VCaP (cell line): ENCODE results near the gene AFAP1.

Experiments used
- H3K27ac ChIP-seq: fragments of 450-650 bp; 2 replicates; pipeline ENCODE4 v1.5.1; 2017
- CTCF ChIP-seq: fragments of 450-650 bp; conservative IDR thresholded peaks from 2 replicates; pipeline ENCODE4 v1.5.1; 2017; ENCODE audit warnings: mild to moderate bottlenecking, moderate library complexity

AFAP1 gene

GRCh38 chr4:7815562-7815961, 124.1 kb downstream of the AFAP1 start:
- no peak for TF ChIP-seq CTCF
- no peak overlapping the region for H3K27ac ChIP-seq

- no peak for TF ChIP-seq CTCF
- H3K27ac ChIP-seq, result no peak overlapping the region
These were observed 125.2 kb downstream of the AFAP1 start for GRCh38 chr4:7814451-7814850.

GRCh38 chr4:7813674-7814073, 126.0 kb downstream of the AFAP1 start:
- TF ChIP-seq CTCF, result no peak
- no peak overlapping the region for H3K27ac ChIP-seq

- H3K27ac ChIP-seq, result no peak overlapping the region
- TF ChIP-seq CTCF, result no peak
These were observed 126.7 kb downstream of the AFAP1 start for GRCh38 chr4:7812921-7813320.

GRCh38 chr4:7812231-7812857, 127.3 kb downstream of the AFAP1 start:
- TF ChIP-seq CTCF, result no peak
- no peak overlapping the region for H3K27ac ChIP-seq

GRCh38 chr4:7811536-7812191, 128.0 kb downstream of the AFAP1 start:
- no peak for TF ChIP-seq CTCF
- peak overlapping the region; percentile 81; the same call in 1 of the 2 replicates for H3K27ac ChIP-seq

- H3K27ac ChIP-seq, result peak overlapping the region; percentile 81
- no peak for TF ChIP-seq CTCF
These were observed 128.7 kb downstream of the AFAP1 start for GRCh38 chr4:7810783-7811535.
